TTC549 (cell line): ENCODE data around the gene DPPA2.
"Not testable (repeated sequence)": the region's sequence is repeated elsewhere in the genome, so short reads cannot be mapped to it uniquely, and the experiment has no call there.

ENCODE experiments used
- FAIRE-seq: peaks from 2 replicates; lab custom pipeline; 2012; peaks lifted over from hg19 to GRCh38; lab: Jason Lieb, UNC

Gene DPPA2, protein sequence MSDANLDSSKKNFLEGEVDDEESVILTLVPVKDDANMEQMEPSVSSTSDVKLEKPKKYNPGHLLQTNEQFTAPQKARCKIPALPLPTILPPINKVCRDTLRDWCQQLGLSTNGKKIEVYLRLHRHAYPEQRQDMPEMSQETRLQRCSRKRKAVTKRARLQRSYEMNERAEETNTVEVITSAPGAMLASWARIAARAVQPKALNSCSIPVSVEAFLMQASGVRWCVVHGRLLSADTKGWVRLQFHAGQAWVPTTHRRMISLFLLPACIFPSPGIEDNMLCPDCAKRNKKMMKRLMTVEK

GRCh38 chr3:109316162-109316730 lies at the start of gene DPPA2:
DPPA2 (minus strand) TSS chr3:109316517; CDS start chr3:109314542, 1,975 bp downstream.
- no peak for FAIRE-seq

- no peak for FAIRE-seq
These were observed 47.8 kb upstream of the DPPA2 start for GRCh38 chr3:109364088-109364487.

GRCh38 chr3:109363634-109364033 lies 47.3 kb upstream of the DPPA2 start:
- no peak for FAIRE-seq

- FAIRE-seq: no peak
These were observed 46.5 kb upstream of the DPPA2 start for GRCh38 chr3:109362823-109363222.

GRCh38 chr3:109358809-109359208 lies 42.5 kb upstream of the DPPA2 start:
- FAIRE-seq: not testable (repeated sequence)

DNA sequence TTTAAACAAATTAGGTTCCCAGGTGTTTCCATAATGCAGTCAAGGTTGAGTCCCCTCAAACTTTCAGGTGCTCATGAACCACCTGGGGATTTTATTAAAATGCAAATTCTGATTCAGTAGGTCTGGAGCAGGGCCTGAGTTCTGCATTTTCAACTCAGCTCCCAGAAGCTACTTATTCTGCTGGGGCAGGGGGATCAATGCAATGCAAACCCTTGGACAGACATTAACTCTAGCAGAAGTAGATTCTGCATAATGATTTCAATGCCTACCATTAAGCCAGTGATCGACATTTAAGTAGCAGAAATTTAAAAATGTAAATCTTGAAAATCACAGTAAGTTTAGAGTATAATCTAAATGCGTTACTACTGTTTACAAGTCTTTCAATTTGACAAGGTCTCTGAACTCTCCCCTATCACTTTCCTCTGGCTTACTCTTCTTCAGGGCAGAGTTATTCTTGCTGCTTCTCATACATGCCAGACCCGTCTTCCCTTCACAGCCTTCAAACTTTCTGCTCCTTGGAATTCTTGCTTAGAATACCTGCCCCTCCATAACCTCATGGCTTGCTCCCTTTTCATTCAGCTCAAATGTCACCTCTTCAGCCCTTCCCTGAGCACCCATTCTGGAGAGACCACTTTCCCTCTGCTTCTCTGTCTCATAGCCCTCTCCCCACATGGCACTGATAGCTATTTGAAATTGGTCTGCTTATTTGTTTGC lies 40.3 kb upstream of the DPPA2 start:
- FAIRE-seq: no peak

DNA sequence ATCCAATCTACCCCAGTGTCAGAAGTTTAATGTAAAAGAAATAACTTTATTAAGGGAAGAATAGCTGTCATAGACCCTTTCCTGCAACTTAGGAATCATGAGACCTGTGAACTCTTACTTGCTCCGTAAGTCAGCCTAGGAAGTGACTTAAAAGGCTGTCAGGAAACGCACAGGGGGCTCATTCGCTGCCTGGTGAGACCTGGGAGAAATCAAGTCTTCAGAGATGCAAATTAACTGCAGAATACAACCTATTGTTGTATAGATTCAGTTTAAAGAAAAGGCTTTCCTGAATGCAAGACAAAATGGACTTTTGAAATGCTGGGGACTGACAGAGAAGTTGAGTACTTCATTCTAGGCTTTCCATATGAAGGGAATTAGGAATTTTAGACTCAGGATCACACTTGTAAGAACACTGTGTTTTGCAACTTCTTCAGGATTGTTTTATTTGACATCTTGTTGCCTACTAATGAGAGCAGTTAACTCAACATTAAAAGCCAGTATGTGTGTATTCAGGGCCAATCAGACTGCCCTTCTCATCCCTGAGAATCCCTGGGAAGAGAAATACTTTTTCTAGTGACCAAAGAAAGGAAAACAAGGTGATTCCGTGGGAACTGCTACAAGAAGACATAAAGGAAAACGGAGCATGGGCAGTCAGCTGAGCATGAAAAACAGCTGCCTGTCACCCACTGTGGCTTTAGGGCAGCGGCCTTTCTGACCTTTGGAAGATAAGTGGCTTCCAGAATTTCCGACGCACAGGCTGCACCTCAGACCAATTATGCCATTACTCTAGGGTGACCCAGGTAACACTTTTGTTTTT lies 39.5 kb upstream of the DPPA2 start:
- FAIRE-seq: no peak

GRCh38 chr3:109353057-109353456 lies 36.7 kb upstream of the DPPA2 start:
- no peak for FAIRE-seq

GRCh38 chr3:109351231-109351630 lies 34.9 kb upstream of the DPPA2 start:
- FAIRE-seq: no peak

- FAIRE-seq: no peak
These were observed 30.5 kb upstream of the DPPA2 start for GRCh38 chr3:109346770-109347295.

DNA sequence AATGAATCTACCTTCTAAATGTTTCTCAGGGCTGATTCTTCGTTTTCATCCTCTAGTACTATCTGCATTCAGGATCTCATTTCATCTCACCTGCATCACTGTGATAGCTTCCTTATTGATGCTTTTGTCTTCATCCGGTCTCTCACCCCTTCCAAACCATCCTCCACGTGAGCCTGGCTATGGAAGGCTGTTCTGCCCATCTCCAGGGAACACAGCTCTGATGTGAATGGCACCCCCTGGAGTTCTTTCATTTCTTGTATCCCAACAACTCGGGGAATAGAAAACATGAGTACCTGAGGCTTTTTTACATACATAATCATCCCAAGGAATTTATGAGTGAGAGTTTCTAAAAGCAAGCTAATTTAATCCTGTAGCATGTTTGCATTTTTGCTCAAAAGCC lies 29.8 kb upstream of the DPPA2 start:
- no peak for FAIRE-seq

DNA sequence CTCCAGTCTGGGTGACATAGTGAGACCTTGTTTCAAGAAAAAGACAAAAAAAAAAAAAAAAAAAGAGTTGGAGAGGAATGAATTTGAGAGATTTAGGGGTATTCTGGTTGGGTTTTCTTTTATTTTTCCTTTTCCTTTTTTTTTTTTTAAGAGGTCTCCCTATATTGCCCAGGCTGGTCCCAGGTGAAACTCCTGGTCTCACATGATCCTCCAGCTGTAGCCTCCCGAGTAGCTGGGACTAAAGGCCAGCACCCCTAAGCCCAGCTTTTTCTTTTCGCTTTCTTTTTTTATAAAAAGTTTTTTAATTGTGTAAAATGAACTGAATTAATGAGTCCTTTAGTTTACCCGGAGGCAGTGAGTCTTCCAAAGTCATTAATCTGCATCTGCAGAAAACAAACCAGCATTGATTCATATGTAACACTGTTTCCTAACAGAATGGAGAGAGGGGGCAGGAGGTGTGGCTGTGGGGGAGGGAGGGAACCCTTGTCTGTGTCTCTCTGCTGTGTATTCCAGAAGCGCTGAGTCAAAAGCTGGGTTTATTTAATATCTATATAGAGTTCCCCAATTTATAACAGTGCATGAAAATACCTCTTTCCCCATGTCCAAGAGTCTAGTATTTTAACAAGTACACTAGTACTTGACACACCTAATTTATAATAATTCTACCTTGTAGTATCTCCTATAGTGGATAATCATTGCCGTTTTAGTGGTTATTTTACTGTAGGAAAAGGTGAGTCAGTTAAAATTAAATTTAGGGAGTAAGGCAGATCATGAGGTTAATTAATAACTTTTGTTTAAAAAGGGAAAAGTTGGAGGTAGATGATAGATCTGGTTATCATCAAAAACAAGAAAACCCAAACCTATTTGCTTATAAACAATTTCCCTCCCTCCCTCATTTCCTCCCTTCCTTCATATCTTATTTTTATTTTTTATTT lies 23.7 kb upstream of the DPPA2 start:
- FAIRE-seq: no peak

DNA sequence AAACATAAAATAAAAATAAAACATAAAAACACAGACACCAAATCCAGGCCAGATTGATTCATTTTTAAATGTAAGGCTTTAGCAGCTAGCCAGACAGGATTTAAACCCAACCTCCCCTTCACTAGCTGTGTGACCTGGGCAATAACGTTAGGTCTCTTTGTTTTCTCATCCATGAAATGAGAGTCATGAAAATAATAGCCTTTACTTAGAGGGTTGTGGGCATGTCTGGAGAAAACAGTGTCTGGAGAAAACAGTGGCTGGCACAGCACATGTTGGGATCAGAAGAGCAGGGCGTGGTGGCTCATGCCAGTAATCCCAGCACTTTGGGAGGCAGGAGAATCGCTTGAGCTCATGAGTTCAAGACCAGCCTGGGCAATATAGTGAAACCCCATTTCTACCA lies 22.9 kb upstream of the DPPA2 start:
- no peak for FAIRE-seq

DNA sequence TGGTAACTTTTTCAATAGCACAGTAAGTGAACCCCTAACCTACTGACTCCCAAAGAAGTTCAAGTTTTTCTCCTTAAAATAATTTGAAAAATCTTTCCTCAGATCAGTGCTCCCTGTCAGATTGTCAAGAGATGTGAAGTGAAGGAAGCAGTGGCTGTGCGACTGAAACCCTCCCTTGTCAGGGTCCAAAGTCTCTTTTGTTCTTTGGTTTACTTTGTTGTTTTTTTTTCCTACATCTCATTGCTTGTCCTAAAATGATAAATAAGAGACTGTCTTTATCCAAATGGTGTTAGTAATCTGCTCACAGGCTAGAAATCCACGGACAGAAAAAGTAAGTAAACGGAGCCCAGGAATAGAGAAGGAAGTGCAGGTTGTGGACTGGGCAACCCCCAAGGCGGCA lies 22.0 kb upstream of the DPPA2 start:
- no peak for FAIRE-seq

DNA sequence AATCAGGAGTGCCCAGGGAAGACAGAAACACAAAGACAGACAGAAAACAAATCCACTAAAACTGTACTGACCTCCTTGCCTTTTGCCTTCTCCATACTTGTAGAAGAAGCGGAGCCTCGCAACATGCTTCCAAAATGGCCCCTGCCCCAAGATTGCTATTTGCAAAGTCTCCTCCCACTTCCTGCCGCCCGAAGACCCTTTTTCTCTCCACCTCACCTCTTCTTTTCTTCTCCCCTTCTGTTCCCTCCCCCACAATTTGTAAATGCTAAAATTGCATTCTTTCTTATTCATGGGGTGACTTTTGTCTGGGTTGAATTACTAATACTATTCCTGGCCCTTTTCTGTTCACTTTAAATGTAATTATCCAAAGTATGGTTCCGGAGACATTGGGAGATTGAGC lies 21.1 kb upstream of the DPPA2 start, which contains the start of gene DPPA4:
Gene DPPA4 (minus strand): TSS at position 154 of the 400 bp plus-strand sequence. CDS start 29 bp downstream, at position 125.
- FAIRE-seq: no peak

DNA sequence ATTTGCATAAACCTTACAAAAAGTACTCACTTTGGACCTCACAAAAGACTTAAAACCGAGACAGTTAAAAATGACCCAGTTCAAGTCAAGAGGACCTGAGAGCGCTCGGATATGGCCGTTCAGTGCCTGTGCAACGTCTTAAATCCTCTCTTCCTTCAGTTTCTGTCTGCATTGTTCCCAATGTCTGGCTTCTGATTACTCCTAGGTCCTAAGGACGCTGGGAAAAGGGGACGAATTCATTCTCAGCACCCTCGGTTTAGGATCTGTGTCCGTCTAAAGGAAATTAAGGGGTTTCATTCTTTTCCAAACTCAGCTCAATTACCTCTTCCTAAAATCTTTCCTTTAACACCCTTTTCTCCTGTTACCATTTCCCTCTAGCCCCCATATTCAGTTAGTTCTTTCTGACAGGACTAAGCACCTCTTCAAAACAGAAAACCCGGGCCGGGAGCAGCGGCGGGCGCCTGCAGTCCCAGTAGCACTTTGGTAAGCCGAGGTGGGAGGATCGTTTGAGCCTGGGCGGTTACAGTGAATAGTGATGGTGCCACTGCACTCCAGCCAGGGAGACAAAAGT lies 20.1 kb upstream of the DPPA2 start:
- FAIRE-seq: no peak

DNA sequence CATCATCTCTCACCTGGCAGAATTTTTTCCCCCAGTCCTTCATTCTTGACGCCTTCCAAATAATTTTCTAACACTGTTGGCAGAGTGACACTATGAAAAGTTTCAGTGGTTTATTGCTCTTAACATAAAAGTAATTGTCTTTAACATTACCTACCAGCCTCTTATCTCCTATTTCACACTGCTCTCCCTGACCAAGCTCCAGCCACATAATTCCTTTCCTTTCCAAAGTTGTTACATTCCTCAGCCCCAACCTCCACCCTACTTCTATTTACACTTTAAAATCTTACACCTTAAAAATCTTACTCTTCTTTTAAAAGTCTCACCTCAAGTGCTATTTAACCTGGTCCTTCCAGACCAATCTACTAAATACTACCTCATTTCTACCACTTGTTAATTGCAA lies 18.3 kb upstream of the DPPA2 start:
- FAIRE-seq: no peak

GRCh38 chr3:109331692-109332091 lies 15.4 kb upstream of the DPPA2 start:
- FAIRE-seq: no peak

GRCh38 chr3:109330405-109330804 lies 14.1 kb upstream of the DPPA2 start:
- no peak for FAIRE-seq

DNA sequence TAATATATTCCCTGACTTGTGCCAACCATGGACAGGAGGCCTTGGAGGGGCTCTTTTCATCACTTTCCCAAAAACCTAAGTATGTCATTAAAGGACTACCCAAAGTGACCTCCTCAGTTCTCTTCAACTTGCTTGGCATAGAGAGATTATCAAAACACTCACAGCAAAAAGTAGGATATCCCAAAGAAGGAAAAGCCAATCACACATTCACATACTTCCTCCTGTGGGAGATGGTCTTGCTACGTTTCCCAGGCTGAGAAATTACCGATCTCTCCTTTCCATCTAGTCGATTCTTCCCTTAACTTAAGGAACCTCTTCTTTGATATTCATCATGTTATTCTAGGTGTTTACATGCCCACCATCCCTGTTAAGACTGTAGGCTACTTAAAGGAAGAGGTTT lies 11.9 kb upstream of the DPPA2 start:
- no peak for FAIRE-seq

- FAIRE-seq: no peak
These were observed 9.3 kb upstream of the DPPA2 start for GRCh38 chr3:109325657-109326056.
